AG09319 (cell line): ENCODE results near the gene ZNF496.

ENCODE experiments used
- DNase-seq: peaks from one replicate; pipeline ENCODE4 v3.0.0-alpha.2; 2010; ENCODE audit warnings: low read depth; ENCODE audit errors: extremely low read depth
- TF ChIP-seq, protein P1 (sequence below): IDR thresholded peaks from 2 replicates; pipeline ENCODE4 v1.5.1; 2011; ENCODE audit warnings: low read depth, mild to moderate bottlenecking, inconsistent platforms, low read length, moderate library complexity

The ZNF496 gene

DNA sequence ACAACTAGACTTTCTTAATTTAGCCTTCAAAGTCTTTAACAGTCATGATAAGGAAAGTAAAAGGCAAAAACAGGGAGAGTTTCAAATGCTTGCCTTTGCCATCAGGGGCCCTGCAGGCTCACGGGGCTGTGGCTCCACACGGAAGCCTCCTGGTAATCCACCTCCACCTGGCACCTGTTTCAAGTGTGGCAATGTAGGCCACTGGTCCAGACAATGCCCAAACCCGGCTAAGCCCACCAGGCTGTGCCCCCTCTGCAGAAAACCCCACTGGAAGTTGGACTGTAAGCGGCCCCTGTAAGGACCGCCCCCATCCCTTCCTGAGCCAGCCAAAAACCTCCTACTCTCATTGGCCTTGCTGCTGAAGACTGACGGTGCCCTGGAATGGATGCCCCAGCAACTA lies 43.3 kb downstream of the ZNF496 start:
- no peak for DNase-seq
- TF ChIP-seq, protein P1, sequence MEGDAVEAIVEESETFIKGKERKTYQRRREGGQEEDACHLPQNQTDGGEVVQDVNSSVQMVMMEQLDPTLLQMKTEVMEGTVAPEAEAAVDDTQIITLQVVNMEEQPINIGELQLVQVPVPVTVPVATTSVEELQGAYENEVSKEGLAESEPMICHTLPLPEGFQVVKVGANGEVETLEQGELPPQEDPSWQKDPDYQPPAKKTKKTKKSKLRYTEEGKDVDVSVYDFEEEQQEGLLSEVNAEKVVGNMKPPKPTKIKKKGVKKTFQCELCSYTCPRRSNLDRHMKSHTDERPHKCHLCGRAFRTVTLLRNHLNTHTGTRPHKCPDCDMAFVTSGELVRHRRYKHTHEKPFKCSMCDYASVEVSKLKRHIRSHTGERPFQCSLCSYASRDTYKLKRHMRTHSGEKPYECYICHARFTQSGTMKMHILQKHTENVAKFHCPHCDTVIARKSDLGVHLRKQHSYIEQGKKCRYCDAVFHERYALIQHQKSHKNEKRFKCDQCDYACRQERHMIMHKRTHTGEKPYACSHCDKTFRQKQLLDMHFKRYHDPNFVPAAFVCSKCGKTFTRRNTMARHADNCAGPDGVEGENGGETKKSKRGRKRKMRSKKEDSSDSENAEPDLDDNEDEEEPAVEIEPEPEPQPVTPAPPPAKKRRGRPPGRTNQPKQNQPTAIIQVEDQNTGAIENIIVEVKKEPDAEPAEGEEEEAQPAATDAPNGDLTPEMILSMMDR: no peak

DNA sequence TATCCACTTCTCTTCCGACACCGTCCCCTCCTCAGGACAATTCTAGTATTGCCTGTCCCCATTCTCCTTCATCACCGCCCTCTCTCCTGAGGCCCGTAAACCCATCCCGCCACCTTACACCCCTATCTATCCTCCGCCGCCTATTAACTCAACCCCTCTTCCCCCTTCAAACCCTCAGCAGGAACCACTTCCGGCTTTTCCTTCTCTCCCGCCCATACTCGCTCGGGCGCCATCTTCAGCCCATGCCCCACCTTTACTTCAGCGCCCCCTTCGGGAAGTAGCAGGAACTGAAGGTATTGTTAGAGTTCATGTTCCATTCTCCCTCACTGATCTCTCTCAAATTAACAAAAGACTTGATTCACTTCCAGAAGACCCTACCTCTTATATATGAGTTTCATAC lies 44.2 kb downstream of the ZNF496 start:
- DNase-seq: no peak
- TF ChIP-seq, protein P1: no peak

- no peak for DNase-seq
- TF ChIP-seq, protein P1: no peak
Observed at GRCh38 chr1:247286134-247286670, 45.5 kb downstream of the ZNF496 start.

- no peak for DNase-seq
- TF ChIP-seq, protein P1: no peak
Observed at GRCh38 chr1:247281001-247281574, 50.6 kb downstream of the ZNF496 start.

GRCh38 chr1:247277191-247277590 lies 54.5 kb downstream of the ZNF496 start:
- no peak for DNase-seq
- TF ChIP-seq, protein P1: no peak

GRCh38 chr1:247274605-247275256 lies 56.9 kb downstream of the ZNF496 start:
- TF ChIP-seq, protein P1: no peak

GRCh38 chr1:247273013-247273412 lies 58.7 kb downstream of the ZNF496 start:
- TF ChIP-seq, protein P1: no peak
- DNase-seq: no peak

More at GRCh38 chr1:247274605-247275256, 56.9 kb downstream of the ZNF496 start:
- no peak for DNase-seq
